Osteocyte (in vitro differentiated cells): ENCODE data around the gene PALD1. TPM values are rescaled to one million over a fixed set of nuclear protein-coding genes. Genes with fewer than 3 reads are reported as not detected.

Source experiments
- DNase-seq: peaks from one replicate; pipeline ENCODE4 v3.0.0; 2021; ENCODE audit warnings: mixed read lengths; ENCODE audit not compliant: unreplicated experiment; ENCODE audit errors: extremely low spot score
- H3K27ac Mint-ChIP-seq: one replicate; pipeline ENCODE4 v1.8.0; 2021; ENCODE audit warnings: mild to moderate bottlenecking, mixed read lengths; ENCODE audit not compliant: unreplicated experiment
- H3K27me3 Mint-ChIP-seq: one replicate; pipeline ENCODE4 v1.8.0; 2021; ENCODE audit warnings: mixed read lengths; ENCODE audit not compliant: unreplicated experiment
- H3K36me3 Mint-ChIP-seq: one replicate; pipeline ENCODE4 v1.8.0; 2021; ENCODE audit warnings: mixed read lengths; ENCODE audit not compliant: unreplicated experiment
- H3K4me1 Mint-ChIP-seq: one replicate; pipeline ENCODE4 v1.8.0; 2021; ENCODE audit warnings: mixed read lengths; ENCODE audit not compliant: unreplicated experiment
- H3K4me3 Mint-ChIP-seq: one replicate; pipeline ENCODE4 v1.8.0; 2021; ENCODE audit warnings: mild to moderate bottlenecking, moderate library complexity, mixed read lengths; ENCODE audit not compliant: unreplicated experiment
- H3K9me3 Mint-ChIP-seq: one replicate; pipeline ENCODE4 v1.8.0; 2021; ENCODE audit warnings: mixed read lengths; ENCODE audit not compliant: unreplicated experiment
- CTCF ChIP-seq: fragments of 200-600 bp; sonication (generic); IDR thresholded peaks from 2 replicates; pipeline ENCODE4 v1.5.0; 2021; ENCODE audit warnings: antibody characterized with exemption, mild to moderate bottlenecking, moderate library complexity
- total RNA-seq: library from RNA; stranded (reverse); gene quantifications from 2 replicates; pipeline ENCODE4 v1.2.1, GENCODE V29; 2021

Gene PALD1
- total RNA-seq, 1 donor from 2014 or later, result 3.1 TPM

GRCh38 chr10:70561558-70561957, 83.0 kb downstream of the PALD1 start:
- DNase-seq, result no peak
- no peak for TF ChIP-seq CTCF
- Mint-ChIP-seq H3K36me3 (no peaks in the 10 kb centered on the region), H3K27ac (no peak overlapping the region), H3K27me3 (no peaks in the 10 kb centered on the region), H3K4me3 (no peak overlapping the region), H3K4me1 (peaks cover 7% of the 10 kb centered on the region), H3K9me3 (no peaks in the 10 kb centered on the region)

- Mint-ChIP-seq H3K36me3 (no peaks in the 10 kb centered on the region), H3K9me3 (no peaks in the 10 kb centered on the region), H3K27me3 (no peaks in the 10 kb centered on the region), H3K4me3 (no peak overlapping the region), H3K4me1 (peaks cover 7% of the 10 kb centered on the region), H3K27ac (no peak overlapping the region)
- DNase-seq, result no peak
- no peak for TF ChIP-seq CTCF
These were observed 83.6 kb downstream of the PALD1 start for GRCh38 chr10:70562036-70562755.

GRCh38 chr10:70563230-70563629, 84.7 kb downstream of the PALD1 start:
- DNase-seq, result no peak
- no peaks in the 10 kb centered on the region for H3K27me3 Mint-ChIP-seq
- TF ChIP-seq CTCF, result no peak
- no peaks in the 10 kb centered on the region for H3K9me3 Mint-ChIP-seq
- peaks cover 7% of the 10 kb centered on the region for H3K4me1 Mint-ChIP-seq
- H3K4me3 Mint-ChIP-seq, result no peak overlapping the region
- H3K36me3 Mint-ChIP-seq, result no peaks in the 10 kb centered on the region
- H3K27ac Mint-ChIP-seq, result no peak overlapping the region

DNA sequence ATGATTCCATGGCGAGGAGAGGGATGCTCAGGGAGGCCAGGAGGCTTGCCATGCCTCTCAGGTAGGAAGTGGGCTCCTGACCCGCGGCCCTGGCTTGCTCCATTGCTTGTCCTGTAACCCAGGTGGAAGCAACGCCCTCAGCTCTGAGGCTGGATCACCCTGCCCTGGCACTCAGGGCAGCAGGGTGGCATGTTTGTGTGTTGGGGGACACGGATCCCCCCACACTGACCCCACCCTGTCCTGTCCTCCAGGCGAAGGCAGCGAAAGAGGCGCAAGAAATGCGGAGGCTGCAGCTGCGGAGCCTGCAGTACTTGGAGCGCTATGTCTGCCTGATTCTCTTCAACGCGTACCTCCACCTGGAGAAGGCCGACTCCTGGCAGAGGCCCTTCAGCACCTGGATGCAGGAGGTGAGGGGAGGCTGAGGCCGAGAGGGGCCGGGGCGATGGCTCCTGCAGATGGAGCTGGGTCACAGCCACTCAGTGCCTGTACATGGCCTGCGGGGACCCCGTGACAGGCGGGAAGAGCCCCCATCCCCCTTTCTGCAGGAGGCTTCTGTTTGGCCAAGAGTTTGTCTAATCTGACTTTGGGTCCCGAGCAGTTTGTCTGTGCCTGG, 85.7 kb downstream of the PALD1 start:
- TF ChIP-seq CTCF, result no peak
- DNase-seq, result no peak
- Mint-ChIP-seq H3K36me3 (no peaks in the 10 kb centered on the region), H3K9me3 (no peaks in the 10 kb centered on the region), H3K4me1 (peaks cover 2% of the 10 kb centered on the region), H3K27me3 (no peaks in the 10 kb centered on the region), H3K27ac (no peak overlapping the region), H3K4me3 (no peak overlapping the region)

DNA sequence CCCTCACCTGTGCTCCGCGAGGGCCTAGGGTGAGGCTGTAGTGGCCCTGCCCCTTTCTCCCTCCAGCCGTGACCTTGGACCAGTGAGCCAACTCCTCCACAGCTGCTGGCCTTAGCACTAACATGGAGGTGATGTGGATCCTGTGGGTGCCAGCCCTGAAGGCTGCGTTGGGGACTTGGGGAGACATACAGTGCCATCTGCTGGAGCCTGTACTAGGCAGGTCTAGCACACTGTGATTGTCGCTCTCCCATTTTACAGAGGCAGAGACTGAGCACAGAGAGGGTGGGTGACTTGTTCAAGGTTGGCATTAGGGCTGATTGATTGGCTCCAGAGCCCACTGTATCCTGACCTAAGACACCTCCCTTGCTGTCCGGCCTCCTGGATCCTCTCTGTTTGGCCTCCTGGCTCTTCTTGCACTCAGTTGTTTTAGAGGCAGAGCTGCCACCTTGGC, 86.4 kb downstream of the PALD1 start:
- H3K9me3 Mint-ChIP-seq, result no peaks in the 10 kb centered on the region
- no peak overlapping the region for H3K4me3 Mint-ChIP-seq
- no peaks in the 10 kb centered on the region for H3K4me1 Mint-ChIP-seq
- H3K27me3 Mint-ChIP-seq, result no peaks in the 10 kb centered on the region
- TF ChIP-seq CTCF, result no peak
- no peak for DNase-seq
- H3K27ac Mint-ChIP-seq, result peak overlapping the region; percentile 38
- no peaks in the 10 kb centered on the region for H3K36me3 Mint-ChIP-seq
